GM18498 (cell line): ENCODE results near the gene CDC42EP3.
A peak's percentile ranks its signal among the peaks of the same experiment; 100 is the strongest.

ENCODE experiments used
- ATAC-seq: cut with Tn5 transposase; IDR thresholded peaks from one replicate; pipeline ENCODE4 v1.9.1; 2021; ENCODE audit warnings: mild to moderate bottlenecking, moderate library complexity; ENCODE audit not compliant: unreplicated experiment

Gene CDC42EP3

DNA sequence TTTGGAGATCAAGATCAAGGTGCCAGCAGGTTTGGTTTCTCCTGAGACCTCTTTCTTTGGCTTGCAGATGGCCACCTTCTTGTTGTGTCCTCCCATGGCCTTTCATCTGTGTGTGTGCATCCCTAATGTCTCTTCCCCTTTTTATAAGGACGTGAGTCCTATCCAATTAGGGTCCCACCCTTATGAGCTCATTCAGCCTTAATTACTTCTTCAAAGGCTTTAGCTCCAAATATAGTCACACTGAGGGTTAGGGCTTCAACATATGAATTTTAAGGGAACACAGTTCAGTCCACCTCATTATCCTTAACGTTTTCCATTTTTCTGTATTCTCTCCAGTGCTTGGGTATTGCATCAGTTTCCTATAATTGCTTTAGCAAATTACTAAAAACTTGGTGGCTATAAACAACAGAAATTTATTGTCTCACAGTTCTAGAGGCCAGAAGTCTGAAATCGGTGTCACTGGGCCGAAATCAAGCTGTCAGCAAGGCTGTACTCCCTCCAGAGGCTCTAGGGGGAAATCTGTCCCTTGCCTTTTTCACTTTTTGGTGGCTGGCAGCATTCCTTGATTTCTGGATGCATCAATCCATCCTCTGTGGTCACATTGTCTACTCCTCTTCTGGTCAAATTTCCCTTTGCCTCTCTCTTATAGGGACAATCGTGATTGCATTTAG lies 34.1 kb downstream of the CDC42EP3 start:
- ATAC-seq, result no peak

GRCh38 chr2:37636381-37637066 lies 34.9 kb downstream of the CDC42EP3 start:
- ATAC-seq, result no peak

GRCh38 chr2:37635504-37636380 lies 35.7 kb downstream of the CDC42EP3 start:
- ATAC-seq, result peak; percentile 80

- ATAC-seq, result no peak
Observed at GRCh38 chr2:37634914-37635503, 36.4 kb downstream of the CDC42EP3 start.

GRCh38 chr2:37633845-37634244 lies 37.6 kb downstream of the CDC42EP3 start:
- ATAC-seq, result no peak

GRCh38 chr2:37633234-37633633 lies 38.2 kb downstream of the CDC42EP3 start:
- ATAC-seq, result no peak

GRCh38 chr2:37632310-37632709 lies 39.1 kb downstream of the CDC42EP3 start:
- ATAC-seq, result no peak

- ATAC-seq, result no peak
Observed at GRCh38 chr2:37631698-37632097, 39.7 kb downstream of the CDC42EP3 start.

- ATAC-seq, result no peak
Observed at GRCh38 chr2:37631292-37631691, 40.1 kb downstream of the CDC42EP3 start.

DNA sequence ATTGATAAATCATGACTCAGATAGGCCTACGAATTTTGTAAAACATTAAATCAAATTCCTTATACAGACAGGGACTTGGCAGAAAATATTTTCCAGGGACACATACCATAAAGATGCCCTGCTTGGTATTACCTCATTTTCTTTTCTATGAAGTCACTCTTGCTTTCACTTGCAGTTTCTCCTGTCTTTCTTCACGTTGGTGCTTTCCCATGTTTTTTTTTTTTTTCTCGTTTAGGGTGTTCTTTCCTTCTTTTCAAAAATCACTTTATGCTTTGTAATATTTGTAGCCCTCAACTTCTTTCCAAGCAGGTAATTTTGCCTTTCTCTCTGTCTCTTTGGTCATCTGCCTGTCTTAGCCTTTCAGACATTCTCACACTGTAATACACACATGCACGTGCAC lies 40.7 kb downstream of the CDC42EP3 start:
- no peak for ATAC-seq

DNA sequence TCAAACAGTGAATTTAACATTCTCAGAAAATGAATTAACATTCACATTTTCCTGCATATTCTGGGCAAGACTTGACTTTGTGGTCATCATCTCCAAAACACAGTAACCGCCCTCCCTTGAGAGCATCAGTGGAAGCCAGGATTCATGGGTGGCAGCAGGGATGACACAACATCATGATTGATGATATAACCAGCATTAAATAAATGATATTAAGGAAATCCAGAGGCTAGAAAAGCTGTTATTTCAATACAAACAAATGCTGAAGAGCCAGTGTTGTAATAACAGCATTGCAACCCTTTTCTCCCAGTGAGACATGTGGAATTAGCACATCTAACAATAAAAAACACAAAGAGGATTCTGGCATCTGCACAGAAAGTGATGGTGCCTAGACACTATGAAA lies 41.1 kb downstream of the CDC42EP3 start:
- ATAC-seq, result no peak

DNA sequence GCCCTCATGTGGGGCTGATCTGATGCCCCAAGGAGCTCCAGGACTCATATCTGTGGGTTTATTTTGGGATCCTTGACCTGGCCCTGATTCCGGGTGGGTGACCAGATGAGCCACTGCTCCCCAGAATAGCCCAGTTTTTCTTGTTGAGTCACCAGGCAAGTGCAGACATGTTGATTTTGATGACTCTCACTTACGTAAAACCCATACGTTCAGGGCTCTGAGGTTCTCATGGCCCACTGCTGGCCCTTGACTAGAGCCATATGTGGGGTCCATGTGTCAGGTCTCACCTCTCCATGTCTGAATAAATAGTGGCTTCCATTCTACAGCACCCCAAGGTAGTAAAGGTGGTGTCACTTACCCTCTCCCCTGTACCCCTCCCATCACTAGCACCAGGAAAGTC lies 41.9 kb downstream of the CDC42EP3 start:
- no peak for ATAC-seq

DNA sequence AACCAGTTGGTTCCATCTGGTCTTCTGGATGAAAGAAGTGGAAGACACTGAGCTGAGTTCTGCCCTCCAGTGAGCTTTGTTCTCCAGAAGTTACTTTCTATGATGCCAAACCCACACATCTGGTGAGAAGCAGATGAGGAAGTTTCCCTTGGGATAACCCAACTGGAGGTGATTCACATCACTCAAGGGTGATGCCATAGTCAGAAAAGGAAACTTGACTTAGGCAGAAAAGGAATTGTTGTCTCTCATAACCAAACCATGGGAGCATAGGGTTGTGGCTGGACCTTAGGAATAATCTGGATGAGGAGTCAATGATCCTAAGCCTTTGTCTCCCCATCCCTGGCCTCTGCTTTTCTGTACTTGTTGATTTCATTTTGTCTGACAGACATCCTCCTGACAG lies 43.7 kb downstream of the CDC42EP3 start:
- no peak for ATAC-seq

GRCh38 chr2:37625796-37626571 lies 45.5 kb downstream of the CDC42EP3 start:
- ATAC-seq, result peak; percentile 47

- ATAC-seq, result no peak
Observed at GRCh38 chr2:37625156-37625555, 46.3 kb downstream of the CDC42EP3 start.

- ATAC-seq, result peak; percentile 78
Observed at GRCh38 chr2:37623971-37624900, 47.2 kb downstream of the CDC42EP3 start.

- ATAC-seq, result no peak
Observed at GRCh38 chr2:37623406-37623805, 48.0 kb downstream of the CDC42EP3 start.

- no peak for ATAC-seq
Observed at GRCh38 chr2:37622450-37623100, 48.9 kb downstream of the CDC42EP3 start.

DNA sequence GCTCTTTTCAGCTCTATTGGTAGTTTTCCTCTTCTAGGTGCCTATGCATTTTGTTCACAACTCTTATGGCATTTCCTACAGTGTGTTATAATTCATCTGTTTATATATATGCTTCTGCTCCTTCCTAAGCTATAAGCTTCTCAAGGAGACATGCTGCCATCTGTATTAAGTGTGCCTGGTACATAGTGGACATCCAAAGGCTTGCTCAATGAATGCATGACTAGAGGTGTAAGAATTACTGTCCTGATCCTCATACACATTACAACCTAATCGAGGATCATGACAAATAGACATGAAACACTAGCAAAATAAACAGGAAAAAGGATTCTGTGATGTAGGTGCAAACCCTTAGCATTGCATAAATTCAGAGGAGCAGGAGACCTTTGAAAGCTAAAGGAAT lies 50.2 kb downstream of the CDC42EP3 start:
- ATAC-seq, result no peak
